ENCODE data around the gene OSBPL5.
"Not testable (repeated sequence)": the region's sequence is repeated elsewhere in the genome, so short reads cannot be mapped to it uniquely, and the experiment has no call there.

Gene OSBPL5

DNA sequence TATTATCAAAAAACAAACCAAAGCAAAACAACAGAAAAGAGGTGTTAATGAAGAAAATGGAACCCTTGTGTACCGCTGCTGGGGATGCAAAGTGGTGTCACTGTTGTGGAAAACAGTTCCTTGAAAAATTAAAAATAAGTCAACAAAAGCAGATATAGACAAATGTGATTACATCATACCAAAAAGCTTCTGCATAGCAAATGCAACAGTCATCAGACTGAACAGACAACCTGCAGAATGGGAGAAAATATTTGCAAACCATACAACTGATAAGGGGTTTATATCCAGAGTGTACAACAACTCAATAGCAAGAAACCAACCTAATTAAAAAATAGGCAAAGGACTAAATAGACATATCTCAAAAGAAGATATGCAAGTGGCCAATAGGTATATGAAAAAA lies 85.0 kb downstream of the OSBPL5 start:
- no peak for DNase-seq

DNA sequence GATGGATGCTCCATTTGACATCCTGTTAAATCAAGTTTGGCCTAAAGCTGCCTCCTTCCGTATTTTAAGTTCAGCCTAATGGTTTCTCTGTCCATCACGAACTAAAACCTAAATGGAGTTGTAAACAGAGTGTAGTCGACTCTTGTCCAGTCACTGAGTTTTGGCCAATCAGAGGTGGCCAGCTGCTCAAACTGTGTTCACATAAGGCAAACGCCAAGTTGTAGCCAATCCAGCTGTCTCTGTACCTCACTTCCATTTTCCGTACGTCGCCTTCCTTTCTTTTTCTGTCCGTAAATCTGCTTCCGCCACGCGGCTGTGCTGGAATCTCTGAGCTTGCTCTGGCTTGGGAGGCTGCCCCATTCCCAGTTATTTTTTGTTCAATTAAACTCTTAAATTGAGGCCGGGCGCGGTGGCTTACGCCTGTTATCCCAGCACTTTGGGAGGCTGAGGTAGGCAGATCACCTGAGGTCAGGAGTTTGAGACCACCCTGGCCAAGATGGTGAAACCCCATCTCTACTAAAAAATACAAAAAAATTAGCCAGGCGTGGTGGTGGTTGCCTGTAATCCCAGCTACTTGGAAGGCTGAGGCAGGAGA lies 87.2 kb downstream of the OSBPL5 start:
- no peak for DNase-seq

DNA sequence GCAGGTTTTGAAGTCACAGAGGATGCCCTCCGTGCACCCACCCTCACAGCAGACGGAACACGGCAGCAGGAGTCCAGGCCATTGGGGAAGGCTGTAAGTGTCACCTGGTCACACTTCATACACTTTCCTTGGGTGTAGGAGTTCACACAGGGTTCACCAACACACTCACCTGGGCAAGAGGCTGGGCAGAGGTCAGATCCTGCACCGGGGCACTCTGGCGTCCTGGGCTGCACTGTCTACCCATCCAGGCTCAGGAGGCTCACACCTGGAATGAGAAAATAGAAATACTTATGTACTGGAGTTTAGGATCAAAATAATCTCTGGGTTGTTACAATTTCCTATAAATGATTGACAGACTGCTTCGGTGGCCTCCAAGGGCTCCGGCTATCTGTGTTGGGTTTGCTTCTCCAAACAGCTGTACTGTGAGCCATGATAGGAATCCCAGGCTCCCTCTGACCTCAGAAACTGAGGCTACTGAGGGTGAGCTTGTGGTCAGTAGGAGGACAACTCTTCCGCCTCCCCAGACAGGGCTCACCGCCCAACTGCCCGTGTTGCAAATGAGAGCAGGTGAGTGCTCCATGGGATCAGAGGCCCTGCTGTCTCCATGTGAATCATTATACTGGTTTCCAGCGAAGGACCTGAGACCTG lies 87.8 kb downstream of the OSBPL5 start:
- DNase-seq: no peak

DNA sequence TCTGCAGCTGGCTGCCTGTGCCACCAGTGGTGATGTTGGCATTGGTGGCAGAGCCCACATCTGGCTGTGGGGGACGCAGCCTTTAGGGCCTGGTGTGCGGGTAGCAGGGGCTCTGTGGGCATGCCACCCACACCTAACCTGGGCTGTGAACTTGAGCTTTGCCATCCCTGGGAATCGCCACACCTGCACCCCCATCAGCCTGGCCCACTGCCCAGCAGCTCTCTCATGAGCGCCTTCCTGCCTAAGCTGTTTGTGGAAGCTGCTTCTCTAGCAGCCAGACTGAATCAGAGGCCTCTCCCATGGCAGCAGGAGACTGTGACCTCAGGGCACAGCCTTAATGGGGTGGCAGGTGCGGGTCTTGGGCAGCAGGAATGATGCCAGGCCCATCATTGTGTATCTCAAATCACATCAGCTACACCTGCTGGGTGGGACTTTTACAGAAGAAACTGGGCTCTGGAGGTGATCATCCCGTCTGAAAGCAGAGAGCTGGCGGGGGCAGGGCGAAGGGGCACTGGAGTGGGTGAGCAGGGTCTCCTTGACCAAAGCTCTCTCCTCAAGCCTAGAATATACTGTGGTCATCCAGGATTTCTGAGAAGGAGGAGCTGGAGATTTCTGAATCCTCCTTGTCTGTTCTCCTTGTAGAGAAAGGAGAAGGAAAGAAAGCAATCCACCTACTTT lies 90.1 kb downstream of the OSBPL5 start:
- no peak for DNase-seq

DNA sequence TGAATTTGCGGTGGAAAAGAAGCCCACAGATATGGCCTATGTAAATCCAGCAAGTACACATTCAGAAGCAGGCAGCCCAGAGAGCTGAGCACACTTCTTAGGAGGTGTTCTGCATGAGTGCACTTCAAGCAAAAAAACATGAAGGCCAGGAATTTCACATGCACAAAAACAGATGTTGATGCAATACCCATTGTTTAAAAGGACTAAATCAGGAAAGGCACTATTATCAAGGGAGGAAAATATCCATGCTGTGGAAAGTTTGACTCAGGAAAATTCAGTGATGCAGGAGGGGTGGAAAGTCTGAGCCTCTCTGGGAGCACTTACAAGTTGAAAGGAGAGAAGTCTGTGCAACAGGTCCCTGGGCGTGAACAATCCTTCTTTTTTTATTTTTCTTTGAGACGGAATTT lies 92.1 kb downstream of the OSBPL5 start:
- DNase-seq: no peak

DNA sequence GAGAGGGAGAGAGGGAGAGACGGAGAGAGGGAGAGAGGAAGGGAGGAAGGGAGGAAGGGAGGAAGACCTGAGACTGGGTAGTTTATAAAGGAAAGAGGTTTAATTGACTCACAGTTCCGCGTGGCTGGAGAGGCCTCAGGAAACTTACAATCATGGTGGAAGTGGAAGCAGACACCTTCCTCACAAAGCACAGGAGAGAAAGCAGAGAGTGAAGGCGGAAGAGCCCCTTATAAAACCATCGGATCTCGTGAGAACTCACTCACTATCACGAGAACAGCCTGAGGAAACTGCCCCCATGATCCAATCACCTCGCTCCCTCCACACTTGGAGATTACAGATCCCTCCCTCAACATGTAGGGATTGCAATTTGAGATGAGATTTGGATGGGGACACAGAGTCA lies 95.7 kb downstream of the OSBPL5 start:
- DNase-seq: no peak

DNA sequence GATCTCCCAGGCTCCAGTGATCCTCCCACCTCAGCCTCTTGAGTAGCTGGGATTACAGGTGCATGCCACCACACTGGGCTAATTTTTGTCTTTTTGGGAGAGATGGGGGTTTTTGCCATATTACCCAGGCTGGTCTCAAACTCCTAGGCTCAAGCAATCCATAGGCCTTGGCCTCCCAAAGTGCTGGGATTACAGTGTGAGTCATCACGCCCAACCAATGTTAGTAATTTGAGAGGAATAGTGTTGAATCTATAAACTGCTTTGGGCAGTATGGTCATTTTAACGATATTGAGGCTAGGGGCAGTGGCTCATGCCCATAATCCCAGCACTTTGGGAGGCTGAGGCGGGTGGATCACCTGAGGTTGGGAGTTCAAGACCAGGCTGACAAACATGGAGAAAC lies 98.8 kb downstream of the OSBPL5 start:
- DNase-seq: not testable (repeated sequence)

DNA sequence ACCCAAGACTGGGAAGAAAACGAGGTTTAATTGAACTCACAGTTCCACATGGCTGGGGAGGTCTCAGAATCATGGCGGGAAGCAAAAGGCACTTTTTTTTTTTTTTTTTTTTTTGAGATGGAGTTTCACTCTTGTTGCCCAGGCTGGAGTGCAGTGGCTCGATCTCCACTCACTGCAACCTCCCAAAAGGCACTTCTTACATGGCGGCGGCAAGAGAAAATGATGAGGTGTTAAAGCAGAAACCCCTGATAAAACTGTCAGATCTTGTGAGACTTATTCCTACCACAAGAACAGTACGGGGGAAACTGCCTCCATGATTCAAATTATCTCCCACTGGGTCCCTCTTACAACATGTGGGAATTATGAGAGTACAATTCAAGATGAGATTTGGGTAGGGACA lies 100.4 kb downstream of the OSBPL5 start:
- not testable (repeated sequence) for DNase-seq

DNA sequence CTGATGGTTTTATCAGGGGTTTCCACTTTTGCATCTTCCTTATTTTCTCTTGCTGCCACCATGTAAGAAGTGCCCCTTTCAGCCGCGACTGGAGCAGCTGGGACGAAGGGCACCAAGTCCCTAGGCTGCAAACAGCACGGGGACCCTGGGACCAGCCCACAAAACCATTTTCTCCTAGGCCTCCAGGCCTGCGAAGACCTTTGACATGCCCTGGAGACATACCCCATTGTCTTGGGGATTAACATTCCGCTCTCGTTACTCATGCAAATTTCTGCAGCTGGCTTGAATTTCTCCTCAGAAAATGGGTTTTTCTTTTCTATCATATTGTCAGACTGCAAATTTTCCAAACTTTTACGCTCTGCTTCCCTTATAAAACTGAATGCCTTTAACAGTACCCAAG lies 101.2 kb downstream of the OSBPL5 start:
- DNase-seq: not testable (repeated sequence)

DNA sequence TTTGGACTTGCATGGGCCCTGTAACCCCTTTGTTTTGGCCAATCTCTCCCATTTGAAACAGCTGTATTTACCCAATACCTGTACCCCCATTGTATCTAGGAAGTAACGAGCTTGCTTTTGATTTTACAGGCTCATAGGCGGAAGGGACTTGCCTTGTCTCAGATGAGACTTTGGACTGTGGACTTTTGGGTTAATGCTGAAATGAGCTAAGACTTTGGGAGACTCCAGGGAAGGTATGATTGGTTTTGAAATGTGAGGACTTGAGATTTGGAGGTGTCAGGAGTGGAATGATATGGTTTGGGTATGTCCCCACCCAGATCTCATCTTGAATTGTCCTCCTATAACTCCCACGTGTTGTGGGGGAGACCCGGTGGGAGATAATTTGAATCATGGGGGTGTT lies 101.7 kb downstream of the OSBPL5 start:
- not testable (repeated sequence) for DNase-seq

DNA sequence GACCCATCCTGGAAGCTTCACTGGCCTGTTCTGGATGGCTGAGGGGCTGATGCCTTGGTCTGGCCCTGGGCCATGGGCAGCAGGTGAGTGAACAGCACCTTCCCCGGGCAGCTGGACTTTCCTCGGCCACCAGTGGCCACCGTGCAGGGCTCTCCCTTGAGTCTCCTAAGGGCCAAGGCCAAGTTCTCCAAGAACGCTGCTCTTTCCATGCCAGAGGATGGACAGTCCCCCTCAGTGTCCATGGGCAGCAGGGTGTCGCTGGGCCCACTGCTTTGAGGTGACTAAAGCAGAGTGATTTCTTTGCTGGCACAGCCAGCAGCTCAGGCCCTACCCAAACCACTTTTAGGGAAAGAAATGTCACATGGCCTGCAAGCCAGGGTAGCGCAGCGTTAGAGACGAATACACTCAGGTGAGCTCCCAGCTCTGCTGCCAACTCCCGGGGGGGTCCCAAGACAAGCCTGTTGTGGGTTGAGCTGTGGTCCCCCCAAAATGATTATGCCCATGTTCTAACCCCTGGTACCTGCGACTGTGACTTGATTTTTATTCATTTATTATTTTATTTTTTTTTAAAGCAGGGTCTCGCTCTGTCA lies 104.6 kb downstream of the OSBPL5 start:
- DNase-seq: no peak

DNA sequence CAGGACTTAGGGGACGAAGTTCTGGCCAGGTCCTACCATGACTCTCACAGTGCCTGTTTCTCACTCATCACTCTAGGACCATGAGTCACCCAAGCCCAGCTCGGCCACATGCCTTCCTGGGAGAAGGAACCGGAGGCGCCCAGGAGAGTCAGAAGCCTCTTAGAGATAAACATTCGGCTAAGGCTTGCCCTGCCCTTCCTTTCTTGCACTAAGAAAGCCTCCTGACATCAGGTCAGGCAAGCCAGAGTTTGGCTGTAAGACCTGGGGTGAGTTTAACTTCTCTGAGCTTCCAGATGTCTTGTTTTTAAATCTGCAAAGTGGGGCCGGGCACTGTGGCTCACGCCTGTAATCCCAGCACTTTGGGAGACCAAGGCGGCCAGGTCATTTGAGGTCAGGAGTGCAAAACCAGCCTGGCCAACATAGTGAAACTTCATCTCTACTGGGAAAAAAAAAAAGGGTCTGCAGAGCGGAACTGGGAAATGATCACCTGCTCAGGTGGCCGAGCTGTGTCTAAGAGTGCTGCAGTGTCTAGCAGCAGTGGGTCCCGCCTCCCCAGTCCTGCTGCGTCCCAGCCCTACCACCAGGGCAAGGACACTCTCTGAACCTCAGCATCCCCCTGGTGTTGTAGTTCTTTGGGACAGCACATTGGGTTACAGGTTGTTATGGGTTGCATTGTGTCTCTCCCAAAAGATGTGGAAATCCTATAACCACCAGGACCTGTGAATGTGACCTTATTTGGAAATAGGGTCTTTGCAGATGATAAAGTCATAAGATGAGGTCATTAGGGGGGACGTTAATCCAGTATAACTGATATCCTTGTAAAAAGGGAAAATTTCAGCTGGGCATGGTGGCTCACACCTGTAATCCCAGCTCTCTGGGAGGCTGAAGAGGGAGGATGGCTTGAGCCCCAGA lies 106.1 kb downstream of the OSBPL5 start:
- no peak for DNase-seq

DNA sequence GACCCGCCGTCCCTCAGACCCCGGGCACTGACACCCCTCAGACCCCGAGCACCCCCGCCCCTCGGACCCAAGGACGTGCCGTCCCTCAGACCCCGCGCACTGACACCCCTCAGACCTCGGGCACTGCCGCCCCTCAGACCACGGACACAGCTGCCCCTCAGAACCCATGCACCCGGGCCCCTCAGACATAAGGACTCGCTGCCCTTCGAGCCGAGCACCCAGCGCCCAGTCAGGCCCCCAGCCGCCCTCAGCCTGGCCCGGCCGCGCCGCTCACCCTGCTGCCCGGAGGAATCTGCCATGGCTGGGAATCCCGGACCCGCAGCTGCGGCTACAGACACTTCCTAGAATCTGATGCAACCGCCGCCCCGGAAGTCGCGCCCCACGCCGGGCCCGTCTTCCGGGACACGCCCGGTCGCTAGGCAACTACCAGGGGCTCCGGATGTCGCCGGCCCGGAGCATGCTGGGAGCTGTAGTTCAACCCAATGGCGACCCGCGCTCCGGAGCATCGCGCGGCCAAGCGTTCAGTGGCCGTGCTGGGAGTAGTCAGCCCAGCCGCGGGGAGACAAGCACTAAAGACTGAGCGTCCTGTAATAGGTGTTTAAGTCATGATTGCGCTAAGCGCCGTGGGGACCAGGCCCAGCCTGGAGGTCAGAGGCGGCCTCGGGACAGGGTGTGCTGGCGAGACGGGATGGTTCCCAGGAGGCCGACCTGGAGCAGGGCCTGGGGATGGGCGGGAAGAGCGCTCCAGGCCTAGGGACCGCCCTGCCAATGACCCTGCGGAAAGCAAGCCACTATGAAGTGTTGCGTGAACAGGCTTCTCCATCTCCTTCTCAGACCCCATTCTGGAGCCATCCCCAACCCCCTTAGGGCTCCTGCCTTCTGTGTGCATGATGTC lies 107.8 kb downstream of the OSBPL5 start, which contains the start of gene CARS1:
TSS of gene CARS1 (minus strand) at position 355 of the 895 bp plus-strand sequence. CDS start at position 299, 56 bp downstream.
- peak; percentile 95 for DNase-seq

DNA sequence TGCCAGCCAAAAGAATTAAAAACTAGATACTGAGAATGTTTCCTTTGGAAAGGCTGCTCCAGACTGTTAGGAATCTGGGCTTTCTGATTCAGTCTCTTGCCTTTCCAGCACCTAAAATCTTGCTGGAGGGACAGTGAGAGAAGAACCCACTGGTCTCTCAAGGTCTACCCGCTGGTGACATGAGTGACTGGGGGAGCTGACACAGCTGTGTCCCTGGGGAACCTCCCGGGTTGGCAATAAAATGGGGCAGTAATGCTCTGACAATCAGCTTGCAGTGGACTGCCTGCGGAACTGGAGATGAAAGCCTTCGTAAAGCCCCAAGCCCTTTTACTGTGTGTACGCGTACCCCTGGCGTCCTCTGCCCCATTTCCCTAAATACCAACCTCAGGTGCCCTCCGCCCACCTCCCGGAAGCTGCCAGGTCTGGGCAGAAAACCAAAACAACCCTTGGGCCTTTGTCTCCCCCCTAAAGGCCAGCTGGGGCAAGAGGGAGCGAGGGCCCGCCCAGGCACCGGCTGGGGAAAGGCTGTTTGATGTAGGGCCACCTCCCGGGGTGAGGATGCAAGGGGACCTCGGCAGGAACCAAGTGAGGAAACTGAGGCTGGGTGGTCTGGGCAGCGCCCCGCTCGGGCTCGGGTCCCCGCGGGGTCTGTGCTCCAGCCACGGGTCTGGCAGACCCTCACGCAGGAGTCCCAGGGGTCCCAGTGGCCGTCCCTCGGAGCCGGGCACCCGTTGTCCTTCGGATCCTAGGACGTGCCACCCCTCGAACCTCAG lies 108.6 kb downstream of the OSBPL5 start:
- DNase-seq: peak; percentile 65

DNA sequence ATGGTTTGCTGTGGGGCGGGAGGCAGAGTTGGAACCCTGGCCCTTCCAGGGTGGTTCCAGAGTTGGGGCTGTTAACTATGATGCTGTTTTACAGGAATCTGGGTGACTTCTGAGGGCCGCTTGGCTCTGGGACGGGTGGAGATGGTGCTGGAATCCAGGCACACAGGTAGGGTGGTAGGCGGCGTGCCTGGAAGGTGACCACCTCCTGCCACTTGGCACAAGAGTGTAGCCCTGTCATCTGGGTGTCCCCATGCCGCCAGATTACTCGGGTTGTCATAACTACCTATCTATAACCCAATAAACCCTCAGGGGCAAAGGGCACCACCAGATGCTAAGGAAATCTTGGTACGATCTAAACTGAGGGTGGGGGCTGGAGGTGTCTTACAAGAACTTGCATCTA lies 109.2 kb downstream of the OSBPL5 start:
- DNase-seq: no peak

DNA sequence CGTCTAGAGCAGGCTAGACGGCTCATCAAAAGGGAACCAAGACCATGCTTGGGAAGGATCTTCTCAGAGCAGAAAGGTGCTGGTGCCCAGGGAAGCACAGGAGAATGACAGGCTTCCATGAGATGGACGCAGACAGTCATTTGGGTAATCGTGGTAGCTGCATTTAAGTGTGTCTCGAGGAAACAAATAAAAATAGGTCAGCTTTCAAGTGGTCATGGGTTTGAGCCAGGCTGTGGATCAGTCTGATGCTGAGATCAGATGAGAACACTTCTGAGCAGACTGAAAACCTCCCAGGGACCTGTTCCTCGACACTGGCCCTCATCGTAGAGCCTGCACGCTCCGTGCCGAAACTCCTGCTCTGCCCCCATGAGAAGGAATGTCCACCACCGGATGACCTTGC lies 112.5 kb downstream of the OSBPL5 start:
- DNase-seq: no peak

DNA sequence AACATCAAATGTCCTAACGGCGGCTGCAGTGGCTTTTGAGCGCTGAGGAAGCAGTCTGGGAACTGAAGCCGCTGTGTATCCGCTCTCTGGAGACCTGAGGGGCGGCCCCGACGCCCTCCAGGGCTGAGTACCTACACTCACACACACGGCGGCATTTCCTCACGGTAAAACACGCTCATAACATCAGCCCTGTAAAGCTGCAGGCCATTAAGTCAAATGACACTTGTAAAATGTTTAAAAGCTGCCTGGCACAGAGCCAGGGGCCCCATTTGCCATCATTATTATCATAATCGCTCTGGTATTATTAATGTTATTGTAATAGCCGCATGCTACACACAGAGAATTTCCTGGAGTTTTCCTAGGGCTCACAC lies 113.0 kb downstream of the OSBPL5 start:
- no peak for DNase-seq

DNA sequence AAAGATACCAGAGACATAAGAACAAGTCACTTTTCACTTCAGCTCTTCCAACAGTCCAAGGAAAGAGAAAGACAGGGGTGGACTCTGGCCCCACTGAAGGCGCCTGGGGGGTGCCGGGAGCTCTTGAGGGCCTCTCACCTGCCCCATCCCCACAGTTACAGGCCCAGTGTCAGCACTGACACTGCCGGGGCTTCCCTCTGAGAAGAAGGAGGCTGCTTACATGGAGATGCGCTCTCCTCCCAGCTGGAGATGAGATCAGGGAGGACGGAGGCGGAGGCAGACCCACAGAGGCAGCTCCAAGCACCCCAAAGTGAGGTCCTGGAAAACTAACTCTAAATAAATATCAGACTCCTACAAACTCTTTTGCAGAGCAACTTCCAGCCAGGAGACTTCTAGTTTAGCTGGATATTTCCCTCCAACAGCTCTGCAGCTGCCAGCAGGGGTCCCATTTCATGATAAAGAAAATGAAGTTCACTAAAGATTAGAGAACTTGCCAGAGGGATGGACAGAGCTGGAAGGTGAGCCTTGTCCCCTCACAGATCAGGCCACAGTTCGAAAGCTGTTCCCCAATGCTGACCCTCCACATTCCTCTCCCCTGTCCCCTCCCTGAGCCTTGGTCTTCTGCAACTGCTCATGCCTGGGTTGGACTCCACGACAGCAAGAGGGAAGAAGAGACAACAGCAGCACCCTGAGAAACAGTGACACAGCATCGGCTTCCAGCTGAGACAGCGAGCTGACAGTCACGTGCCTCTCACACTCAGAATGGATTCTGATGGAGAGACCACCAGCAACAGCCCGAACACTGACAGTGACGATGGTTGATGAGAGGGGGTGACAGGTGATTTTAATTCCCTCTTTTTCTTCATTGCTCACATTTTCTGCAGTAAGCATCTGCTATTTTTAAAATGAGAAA lies 113.7 kb downstream of the OSBPL5 start:
- no peak for DNase-seq

DNA sequence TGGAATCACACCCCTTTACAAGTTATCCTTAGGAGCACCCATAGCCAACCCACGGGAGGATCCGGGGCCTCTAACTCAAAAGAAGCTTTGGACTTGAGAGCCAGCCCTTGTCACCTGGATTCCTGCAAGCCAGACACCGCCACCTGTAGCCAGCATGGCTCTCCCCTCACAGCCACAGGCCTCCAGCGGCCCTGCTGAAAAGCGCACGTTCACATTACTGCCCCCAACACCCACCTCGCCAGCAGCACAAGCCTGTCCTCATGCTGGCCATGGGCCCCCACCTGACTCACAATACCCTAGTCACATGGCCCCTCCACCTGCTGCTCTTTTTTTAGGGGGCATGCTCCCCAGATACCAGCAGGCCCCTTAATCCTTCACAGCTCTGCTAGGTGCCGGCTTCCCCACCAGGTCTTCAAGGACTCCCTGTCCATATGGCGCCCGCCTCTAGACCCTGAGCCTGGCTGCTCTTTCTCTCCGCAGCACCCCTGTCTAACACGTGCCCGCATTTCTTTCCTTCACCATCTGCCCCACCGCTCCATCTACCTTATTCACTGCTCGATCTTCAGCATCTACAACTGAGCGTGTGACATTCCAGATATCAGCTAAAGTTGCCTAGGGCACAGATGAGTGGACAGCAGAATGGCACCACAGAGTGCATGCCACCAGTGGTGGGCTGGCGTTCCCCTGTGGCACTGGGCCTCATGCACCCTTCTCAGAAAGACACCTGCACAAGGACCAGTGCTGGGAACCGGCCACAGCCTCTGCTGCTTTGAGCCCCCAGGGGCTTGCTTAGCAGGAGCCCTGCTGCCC lies 114.5 kb downstream of the OSBPL5 start:
- no peak for DNase-seq

Measured in activated CD8-positive, alpha-beta memory T cell treated with anti-CD3 and anti-CD28 coated beads, Interleukin-2, amount 50 U/mL, for 48 hours (primary cell).